ENCODE data around the gene TSPAN18.

The TSPAN18 gene

GRCh38 chr11:44711113-44711786 lies 15.5 kb upstream of the TSPAN18 start:
- DNase-seq (ENCODE audit: low read depth in 2 of 2), result no peak

DNA sequence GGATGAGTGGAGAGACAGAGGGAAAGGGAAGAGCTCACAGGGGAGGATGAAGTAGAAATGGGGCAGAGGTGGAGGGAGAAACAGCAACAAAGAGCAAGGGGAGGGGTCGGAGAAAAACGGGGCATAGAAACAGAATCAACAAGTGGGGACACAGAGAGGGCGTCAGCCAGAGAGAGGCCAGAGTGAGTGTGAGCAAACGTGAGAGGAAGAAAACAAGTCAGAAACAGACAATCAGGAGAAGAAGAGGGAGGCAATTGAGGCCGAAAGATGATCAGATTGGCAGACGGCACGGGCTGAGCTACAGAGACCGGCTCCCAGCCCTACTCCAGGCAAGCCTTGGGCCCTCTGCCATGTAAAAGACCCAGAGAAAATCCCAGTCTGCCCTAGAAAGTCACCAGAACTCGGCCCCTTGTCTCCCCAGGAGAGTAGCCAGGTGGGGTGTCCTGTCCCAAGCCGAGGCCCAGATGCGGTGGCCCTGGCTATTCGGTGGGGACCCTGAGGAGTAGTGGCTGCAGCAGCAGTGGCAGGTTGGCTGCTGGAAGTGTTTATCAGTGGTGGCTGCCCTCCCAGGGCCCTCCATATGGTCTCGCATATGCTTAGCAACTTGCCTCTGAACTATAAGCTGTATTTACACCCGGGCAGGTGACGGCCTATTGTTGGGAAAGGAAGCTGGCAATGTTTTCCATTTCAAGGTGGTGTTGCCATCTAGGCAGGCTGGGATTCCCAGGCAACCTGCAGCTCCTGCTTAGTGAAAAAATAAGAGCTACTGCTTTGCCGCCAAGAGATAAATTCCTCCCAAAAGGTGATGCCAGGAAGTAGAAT lies 14.8 kb upstream of the TSPAN18 start:
- DNase-seq (ENCODE audit: low read depth in 2 of 2), result no peak

DNA sequence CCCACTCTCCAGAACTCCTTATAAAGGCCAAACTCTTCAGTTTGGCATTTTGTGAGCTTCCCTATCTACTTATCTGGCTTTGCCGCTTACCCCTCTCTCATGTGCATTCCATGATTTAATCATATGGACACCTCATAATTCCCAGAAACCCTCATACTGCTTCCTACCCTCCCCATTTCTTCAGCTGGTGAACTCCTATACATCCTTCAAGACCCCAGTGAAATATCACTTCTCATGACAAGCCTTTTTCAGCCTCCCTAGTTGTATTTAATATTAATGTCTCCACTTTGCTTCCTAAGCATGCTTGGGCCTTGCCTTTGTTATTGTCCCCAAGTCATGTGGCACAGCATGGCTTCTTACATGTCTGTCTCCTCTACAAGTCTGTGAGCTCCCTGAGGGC lies 13.7 kb upstream of the TSPAN18 start:
- no peak for DNase-seq (ENCODE audit: low read depth in 2 of 2)

DNA sequence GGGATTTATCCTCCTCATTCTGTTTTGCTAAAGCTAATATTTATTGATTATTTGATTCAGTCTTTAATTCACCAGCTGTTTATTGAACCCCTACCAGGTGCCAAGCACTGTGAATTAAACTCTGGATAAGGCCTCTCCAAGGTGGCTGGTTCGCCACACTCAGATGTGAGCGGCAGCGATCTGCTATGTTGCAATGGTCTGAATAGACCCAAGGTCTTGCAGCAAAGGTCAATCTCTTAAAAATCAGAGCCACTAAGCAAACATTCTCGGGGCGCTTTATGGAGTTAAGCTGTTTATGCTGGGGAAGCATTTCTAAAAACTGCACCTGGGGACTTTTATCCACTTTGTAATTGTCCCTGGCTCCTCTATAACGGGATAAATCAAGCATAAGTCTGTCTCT lies 10.5 kb upstream of the TSPAN18 start:
- DNase-seq (ENCODE audit: low read depth in 2 of 2), result no peak

- DNase-seq (ENCODE audit: low read depth in 2 of 2), result no peak
These were observed 8.7 kb upstream of the TSPAN18 start for GRCh38 chr11:44718057-44718456.

GRCh38 chr11:44718612-44719390 lies 8.0 kb upstream of the TSPAN18 start:
- no peak for DNase-seq (ENCODE audit: low read depth in 2 of 2)

- DNase-seq (ENCODE audit: low read depth in 2 of 2), result no peak
These were observed 1.6 kb upstream of the TSPAN18 start for GRCh38 chr11:44725016-44725685.

DNA sequence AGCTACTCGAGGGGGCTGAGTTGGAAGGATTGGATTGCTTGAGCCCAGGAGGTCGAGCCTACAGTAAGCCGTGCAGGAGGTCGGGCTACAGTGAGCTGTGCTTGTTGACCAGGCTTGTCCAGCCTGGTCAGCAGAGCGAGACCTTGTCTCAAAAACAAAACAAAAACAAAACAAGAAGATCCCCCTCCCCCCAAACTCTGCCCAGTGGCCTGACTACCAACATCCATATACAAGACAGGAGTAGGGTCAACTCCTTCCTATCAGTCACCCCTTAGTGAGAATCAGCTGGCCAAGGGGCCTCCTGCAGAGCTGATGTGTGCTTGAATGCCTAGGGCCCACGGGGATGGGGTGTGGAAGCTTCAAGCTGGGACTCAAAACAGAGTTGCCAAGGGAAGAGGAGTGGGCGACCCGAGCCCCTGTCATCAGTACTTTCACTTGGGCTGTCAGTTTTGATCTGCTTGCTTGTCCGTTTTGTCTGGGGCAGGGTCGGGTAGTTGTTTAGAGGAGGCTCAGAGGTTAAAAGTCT lies 942 bp upstream of the TSPAN18 start:
- DNase-seq (ENCODE audit: low read depth in 2 of 2), result no peak

- no peak for DNase-seq (ENCODE audit: low read depth in 2 of 2)
These were observed 281 bp downstream of the TSPAN18 start for GRCh38 chr11:44727114-44727372.

GRCh38 chr11:44727373-44728287 lies 868 bp downstream of the TSPAN18 start:
- peak; percentile 75 to 79 for DNase-seq (ENCODE audit: low read depth in 2 of 2)

GRCh38 chr11:44728491-44728910 lies 1.7 kb downstream of the TSPAN18 start:
- no peak for DNase-seq (ENCODE audit: low read depth in 2 of 2)

DNA sequence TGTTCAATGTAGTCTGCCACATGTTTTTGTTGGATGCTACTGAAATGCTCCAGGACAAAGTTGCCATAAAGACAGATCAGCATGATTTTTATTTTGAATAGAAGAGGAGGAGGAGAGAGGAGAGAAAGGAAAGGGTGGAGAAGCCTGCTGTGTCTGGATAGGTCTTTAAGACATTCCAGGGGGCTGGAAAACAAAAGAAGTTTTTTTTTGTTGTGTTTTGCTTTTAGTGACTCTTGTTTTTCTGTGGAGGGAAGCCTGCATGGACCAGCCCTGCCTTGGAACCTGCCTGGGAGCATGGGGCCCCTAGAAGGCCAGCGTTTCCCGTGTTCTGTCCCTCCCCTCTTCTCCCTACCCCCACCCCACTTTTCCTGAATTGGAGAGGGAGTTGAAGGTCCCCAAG lies 2.3 kb downstream of the TSPAN18 start:
- no peak for DNase-seq (ENCODE audit: low read depth in 2 of 2)

DNA sequence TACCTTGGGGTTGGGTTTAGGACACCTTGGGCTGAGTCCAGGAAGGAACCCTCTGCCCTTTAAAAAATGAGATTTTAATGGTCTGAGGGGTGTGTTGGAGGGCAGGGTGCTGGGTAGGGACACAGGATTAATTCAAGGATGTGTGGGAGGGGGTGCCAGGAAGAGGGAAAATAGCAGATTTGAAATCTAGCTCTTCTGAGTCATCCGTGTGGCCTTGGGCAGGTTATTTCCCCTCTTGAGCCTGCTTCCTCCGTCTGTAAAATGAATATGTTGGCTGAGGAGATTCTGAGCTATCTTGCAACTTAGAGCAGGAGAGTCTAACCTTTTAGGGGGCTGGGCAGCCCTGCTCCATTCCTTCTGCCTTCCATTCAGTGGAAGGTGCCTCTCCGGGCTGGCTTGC lies 3.0 kb downstream of the TSPAN18 start:
- no peak for DNase-seq (ENCODE audit: low read depth in 2 of 2)

DNA sequence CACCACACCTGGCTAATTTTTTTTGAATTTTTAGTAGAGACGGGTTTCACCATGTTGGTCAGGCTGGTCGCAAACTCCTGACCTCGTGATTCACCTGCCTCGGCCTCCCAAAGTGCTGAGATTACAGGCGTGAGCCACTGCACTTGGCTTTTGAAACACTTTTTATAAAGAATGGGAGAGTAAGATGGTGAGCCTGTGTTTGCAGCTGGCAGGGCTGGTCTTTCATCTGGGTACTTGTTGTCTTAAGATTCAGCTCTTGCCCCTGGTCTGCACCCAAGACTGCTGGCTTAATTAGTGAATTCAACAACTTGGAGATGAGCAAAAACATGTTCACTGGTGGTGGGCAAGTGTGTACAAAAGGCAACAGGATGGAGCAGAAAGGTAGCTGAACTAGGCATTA lies 4.0 kb downstream of the TSPAN18 start:
- DNase-seq (ENCODE audit: low read depth in 2 of 2), result no peak

- no peak for DNase-seq (ENCODE audit: low read depth in 2 of 2)
These were observed 5.1 kb downstream of the TSPAN18 start for GRCh38 chr11:44731685-44732430.

- DNase-seq (ENCODE audit: low read depth in 2 of 2), result no peak
These were observed 5.8 kb downstream of the TSPAN18 start for GRCh38 chr11:44732564-44732963.

DNA sequence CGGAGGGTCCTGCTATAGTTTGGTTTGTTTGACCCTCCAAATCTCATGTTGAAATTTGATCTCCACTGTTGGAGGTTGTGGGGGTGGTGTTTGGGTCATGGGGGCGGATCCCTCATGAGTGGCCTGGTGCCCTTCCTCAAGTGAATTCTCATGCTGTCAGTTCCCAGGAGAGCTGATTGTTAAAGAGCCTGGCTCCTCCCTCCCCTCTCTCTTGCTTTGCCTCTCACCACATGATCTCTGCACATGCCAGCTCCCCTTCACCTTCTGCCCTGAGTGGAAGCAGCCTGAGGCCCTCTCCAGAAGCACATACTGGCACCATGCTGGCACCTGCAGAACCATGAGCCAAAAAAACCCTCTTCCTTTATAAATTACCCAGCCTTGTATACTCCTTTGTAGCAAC lies 7.1 kb downstream of the TSPAN18 start:
- DNase-seq (ENCODE audit: low read depth in 2 of 2), result no peak

DNA sequence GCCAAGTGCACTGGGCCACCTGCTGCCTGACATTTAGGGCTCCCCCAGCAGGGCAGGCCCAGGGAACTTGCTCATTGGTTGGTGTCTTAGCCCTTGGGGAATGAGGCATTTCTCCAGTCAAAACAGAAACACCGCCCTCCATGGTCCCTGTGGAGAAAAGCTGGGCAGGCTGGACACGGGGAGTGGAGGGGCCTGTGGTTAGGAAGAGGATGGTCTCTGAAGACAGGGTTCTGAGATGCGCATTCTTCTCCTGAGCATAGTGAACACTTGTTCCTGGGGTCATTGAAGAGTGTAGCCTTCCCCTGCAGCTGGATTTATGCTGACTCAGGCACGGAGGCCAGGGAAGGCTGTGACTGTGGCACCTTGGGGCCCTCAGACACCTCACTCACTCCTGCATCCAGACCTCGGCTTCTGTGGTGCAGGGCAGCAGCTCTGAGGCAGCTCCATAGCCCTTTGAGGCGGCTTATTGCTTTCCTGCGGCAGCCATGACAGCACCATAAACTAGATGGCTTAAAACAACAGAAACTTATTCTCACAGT lies 8.2 kb downstream of the TSPAN18 start:
- DNase-seq (ENCODE audit: low read depth in 2 of 2), result no peak

GRCh38 chr11:44736791-44737190 lies 10.0 kb downstream of the TSPAN18 start:
- no peak for DNase-seq (ENCODE audit: low read depth in 2 of 2)
